IMR-90 (cell line): ENCODE results near the gene IFNA1. TPM values are rescaled to one million over a fixed set of nuclear protein-coding genes. Genes with fewer than 3 reads are reported as not detected.

Source experiments
- ATAC-seq: fragments of 200-7000 bp; cut with Tn5 transposase; 2 replicates; pipeline ENCODE4 v1.9.1; 2020; ENCODE audit warnings: low read depth, mild to moderate bottlenecking, moderate library complexity
- BruUV-seq: library from RNA; stranded (reverse); fragments of 400-500 nt; replicated peaks from 2 replicates; lab custom pipeline; 2021; lab: Mats Ljungman, UMichigan
- CTCF ChIA-PET: fragments of 300-600 bp; formaldehyde crosslinking; extraction: SDS; loops from one replicate; lab custom pipeline; 2021; ENCODE audit warnings: antibody characterized with exemption; lab: Yijun Ruan, JAX
- POLR2A ChIA-PET: fragments of 300-600 bp; sonication (Branson Sonifier 250); formaldehyde crosslinking; loops from one replicate; lab custom pipeline; 2022; ENCODE audit warnings: antibody characterized with exemption; ENCODE audit not compliant: unreplicated experiment; lab: Charles Lee
- DNase-seq: peaks from one replicate; pipeline ENCODE4 v3.0.0; 2013
- H2AFZ ChIP-seq: replicated peaks from 2 replicates; pipeline ENCODE3; 2013; ENCODE audit warnings: low read length, mild to moderate bottlenecking; ENCODE audit not compliant: poor library complexity
- H2AK5ac ChIP-seq: 2 replicates; pipeline ENCODE4 v1.6.1; 2013; ENCODE audit warnings: low read depth, low read length, inconsistent platforms
- H2AK9ac ChIP-seq: replicated peaks from 2 replicates; pipeline ENCODE3; 2013; ENCODE audit warnings: mild to moderate bottlenecking, low read depth, low read length, moderate library complexity; ENCODE audit not compliant: poor library complexity
- H2BK120ac ChIP-seq: 2 replicates; pipeline ENCODE4 v1.6.1; 2013; ENCODE audit warnings: low read depth, low read length, inconsistent platforms
- H2BK15ac ChIP-seq: 3 replicates; pipeline ENCODE4 v1.6.1; 2013; ENCODE audit warnings: low read depth, low read length, inconsistent platforms
- H2BK20ac ChIP-seq: 2 replicates; pipeline ENCODE4 v1.6.1; 2013; ENCODE audit warnings: low read depth, mild to moderate bottlenecking, inconsistent platforms, low read length, moderate library complexity
- H2BK5ac ChIP-seq: 2 replicates; pipeline ENCODE4 v1.6.1; 2013; ENCODE audit warnings: mild to moderate bottlenecking, low read depth, low read length, inconsistent platforms; ENCODE audit not compliant: poor library complexity, severe bottlenecking
- H3K14ac ChIP-seq: replicated peaks from 2 replicates; pipeline ENCODE4 v1.6.1; 2013; ENCODE audit warnings: low read depth, low read length, inconsistent platforms
- H3K18ac ChIP-seq: 2 replicates; pipeline ENCODE4 v1.6.1; 2013; ENCODE audit warnings: low read depth, low read length, control low read depth
- H3K23ac ChIP-seq: 2 replicates; pipeline ENCODE4 v1.6.1; 2013; ENCODE audit warnings: low read depth, low read length, inconsistent platforms
- H3K27ac ChIP-seq: 2 replicates; pipeline ENCODE4 v1.5.1; 2013; ENCODE audit warnings: mild to moderate bottlenecking, control low read depth, low read length; ENCODE audit not compliant: insufficient read depth
- H3K27me3 ChIP-seq: 2 replicates; pipeline ENCODE4 v1.6.1; 2013; ENCODE audit warnings: low read length; ENCODE audit not compliant: control insufficient read depth, insufficient read depth
- H3K36me3 ChIP-seq: 2 replicates; pipeline ENCODE4 v1.6.1; 2013; ENCODE audit warnings: low read length, mixed read lengths; ENCODE audit not compliant: control insufficient read depth, insufficient read depth
- H3K4ac ChIP-seq: 2 replicates; pipeline ENCODE4 v1.6.1; 2013; ENCODE audit warnings: low read depth, low read length, inconsistent platforms
- H3K4me1 ChIP-seq: 2 replicates; pipeline ENCODE4 v1.6.1; 2013; ENCODE audit warnings: low read length, mixed read lengths; ENCODE audit not compliant: control insufficient read depth, insufficient read depth
- H3K4me2 ChIP-seq: 2 replicates; pipeline ENCODE4 v1.6.1; 2013; ENCODE audit warnings: low read depth, mild to moderate bottlenecking, control low read depth, low read length, moderate library complexity
- H3K4me3 ChIP-seq: 2 replicates; pipeline ENCODE4 v1.5.1; 2013; ENCODE audit warnings: low read depth, mild to moderate bottlenecking, control low read depth, low read length, moderate library complexity; ENCODE audit not compliant: insufficient read depth
- H3K56ac ChIP-seq: 2 replicates; pipeline ENCODE4 v1.6.1; 2013; ENCODE audit warnings: low read length, inconsistent platforms; ENCODE audit not compliant: insufficient read depth; ENCODE audit errors: extremely low read depth
- H3K79me1 ChIP-seq, 2 experiments: 2 replicates each; pipeline ENCODE4 v1.6.1; 2013; ENCODE audit warnings: low read length in 2 of 2, inconsistent platforms in 1 of 2, low read depth in 1 of 2
- H3K9ac ChIP-seq: 2 replicates; pipeline ENCODE4 v1.6.1; 2013; ENCODE audit warnings: low read depth, low read length, control low read depth
- H3K9me1 ChIP-seq: 2 replicates; pipeline ENCODE4 v1.6.1; 2013; ENCODE audit warnings: low read length, inconsistent platforms; ENCODE audit not compliant: insufficient read depth
- H3K9me3 ChIP-seq: 2 replicates; pipeline ENCODE4 v1.6.1; 2013; ENCODE audit warnings: low read length; ENCODE audit not compliant: control insufficient read depth, insufficient read depth
- H4K20me1 ChIP-seq: 2 replicates; pipeline ENCODE4 v1.6.1; 2013; ENCODE audit warnings: low read length, inconsistent platforms; ENCODE audit not compliant: insufficient read depth
- H4K5ac ChIP-seq: 2 replicates; pipeline ENCODE4 v1.6.1; 2013; ENCODE audit warnings: mild to moderate bottlenecking, low read depth, low read length, control low read depth
- H4K8ac ChIP-seq, 2 experiments: 2 replicates each; pipeline ENCODE4 v1.6.1; 2013; ENCODE audit warnings: low read depth in 2 of 2, low read length in 2 of 2, control low read depth in 1 of 2, inconsistent platforms in 1 of 2
- H4K91ac ChIP-seq: 2 replicates; pipeline ENCODE4 v1.6.1; 2013; ENCODE audit warnings: low read depth, low read length, inconsistent platforms; ENCODE audit not compliant: insufficient read depth
- CEBPB ChIP-seq: IDR thresholded peaks from 2 replicates; pipeline ENCODE4 v1.6.1; 2012; ENCODE audit warnings: low read depth, low read length, improper control_type of control experiment
- FOS ChIP-seq: fragments of 150-350 bp; IDR thresholded peaks from 2 replicates; pipeline ENCODE4 v1.6.1; 2016; ENCODE audit warnings: low read depth, low read length
- NFE2L2 ChIP-seq: fragments of 150-350 bp; IDR thresholded peaks from 2 replicates; pipeline ENCODE4 v1.6.1; 2016; ENCODE audit warnings: low read depth, mild to moderate bottlenecking, low read length
- WGBS, 2 experiments: methylation state at CpG; one replicate each; pipeline versions ENCODE4 v1.1.5 to v1.1.7; 2013; ENCODE audit warnings: missing lambda C conversion rate in 2 of 2; ENCODE audit not compliant: insufficient read length in 1 of 2; ENCODE audit errors: extremely low coverage in 2 of 2; 5-methylcytosine and 5-hydroxymethylcytosine counted together
- dilution Hi-C: fragments of 300-500 bp; cut with HindIII; formaldehyde crosslinking; loops from one replicate; pipeline ENCODE4 v1.14.3; 2018; ENCODE audit warnings: low sequenced_read_pairs; ENCODE audit not compliant: unreplicated experiment
- in situ Hi-C: fragments of 300-500 bp; cut with MboI; formaldehyde crosslinking; loops from 3 replicates; pipeline ENCODE4 v1.14.3; 2019; ENCODE audit warnings: low sequenced_read_pairs, inconsistent platforms, mixed read lengths
- intact Hi-C: fragments of 100-400 bp; cut with micrococcal nuclease; formaldehyde crosslinking; loops from 2 replicates; pipeline ENCODE4 v1.10.0; 2022
- polyA plus RNA-seq, 3 experiments: library from polyadenylated mRNA; depleted of rRNA; stranded (reverse); fragments of >200 nt; gene quantifications; 2 replicates each; pipeline ENCODE4 v1.2.3, GENCODE V29; 2012; ENCODE audit warnings: low replicate concordance in 1 of 3
- total RNA-seq: library from RNA; depleted of rRNA; stranded (reverse); fragments of >200 nt; gene quantifications from 2 replicates; pipeline ENCODE4 v1.2.3, GENCODE V29; 2012

IFNA1 gene
- total and polyA plus RNA-seq, 2 of the 4 experiments (the other 2 are of a cell fraction), result not detected

DNA sequence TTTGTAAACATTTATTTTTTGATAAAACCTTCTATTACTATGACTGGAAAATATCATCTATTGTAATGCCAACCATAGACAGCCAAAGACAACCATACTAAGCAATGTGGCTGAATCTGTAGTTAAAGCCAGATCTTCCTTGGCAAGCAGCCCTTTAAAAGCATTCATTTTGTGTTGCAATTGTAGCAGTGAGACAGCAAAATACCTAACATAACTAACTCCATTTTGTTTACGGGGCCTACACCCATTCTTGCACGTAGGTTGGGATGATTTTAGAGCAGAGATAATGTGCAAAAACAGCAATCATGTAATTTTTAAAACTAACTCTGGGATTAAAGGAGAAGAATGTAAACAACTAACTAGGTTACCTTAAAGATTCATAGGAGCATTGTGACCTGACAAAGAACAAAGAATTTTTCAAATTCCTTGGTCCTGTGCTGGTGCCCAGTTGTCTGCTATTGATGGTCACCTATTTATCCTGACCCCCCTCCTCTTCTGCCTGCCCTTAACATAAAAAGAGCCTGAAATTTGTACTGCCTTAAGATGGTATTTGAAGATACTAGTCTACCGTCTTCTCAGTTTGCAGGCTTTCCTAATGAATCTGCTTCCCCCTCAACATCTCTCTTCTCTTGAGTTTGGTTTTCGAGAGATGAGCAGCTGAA, 10.6 kb downstream of the IFNA1 start:
- intact Hi-C loops, result loop anchor here (5.0 kb wide), 1 partner anchor 214 kb away; no protein-coding TSS in a partner anchor
- in situ Hi-C loops, result no loop called here

More for the DNA sequence above, 10.6 kb downstream of the IFNA1 start:
- no peaks in the 10 kb centered on the region for H3K9me1 ChIP-seq
- H3K4me3 ChIP-seq, result no peak overlapping the region
- no peak overlapping the region; a peak in 1 of 4 replicates for H4K8ac ChIP-seq
- H3K56ac ChIP-seq, result no peak overlapping the region
- no peaks in the 10 kb centered on the region for H3K36me3 ChIP-seq
- H2BK15ac ChIP-seq, result no peak overlapping the region
- peak overlapping the region; percentile 20; the same call in 1 of the 2 replicates for H4K91ac ChIP-seq
- no TSS peak for BruUV-seq
- H3K79me1 ChIP-seq, result no peaks in the 10 kb centered on the region
- H3K4me2 ChIP-seq, result no peak overlapping the region
- TF ChIP-seq CEBPB (peak; percentile 65), NFE2L2 (peak; percentile 74; the same call in 1 of the 2 replicates), FOS (no peak)
- no peaks in the 10 kb centered on the region for H4K20me1 ChIP-seq
- ATAC-seq (peak; percentile 25; the same call in 1 of the 2 replicates), DNase-seq (peak; percentile 55)
- POLR2A ChIA-PET, result interaction anchor here (0.6 kb wide), 1 partner anchor 456 kb away, joined by 4 read pairs; no protein-coding TSS in a partner anchor
- H2AFZ ChIP-seq, result no peak overlapping the region
- H4K5ac ChIP-seq, result peak overlapping the region; percentile 50; the same call in 1 of the 2 replicates
- H3K23ac ChIP-seq, result no peak overlapping the region
- WGBS, 2 experiments, result no CpG with 5 or more reads among the region's 4 CpGs
- H3K14ac ChIP-seq, result no peak overlapping the region
- no peak overlapping the region for H2AK5ac ChIP-seq
- dilution Hi-C loops, result no loop called here
- H3K4me1 ChIP-seq, result peaks cover 4% of the 10 kb centered on the region; the same call in 1 of the 2 replicates
- no peak overlapping the region for H2AK9ac ChIP-seq
- H3K27ac ChIP-seq, result no peak overlapping the region
- no peaks in the 10 kb centered on the region for H3K9me3 ChIP-seq
- no peaks in the 10 kb centered on the region for H3K27me3 ChIP-seq
- CTCF ChIA-PET, result no interaction called here
- H3K4ac ChIP-seq, result no peak overlapping the region
- H2BK5ac ChIP-seq, result peak overlapping the region; percentile 58
- peak overlapping the region; percentile 42; the same call in 1 of the 2 replicates for H3K18ac ChIP-seq
- no peak overlapping the region for H3K9ac ChIP-seq
- peak overlapping the region; percentile 4; the same call in 1 of the 2 replicates for H2BK120ac ChIP-seq
- 0 out of 2 replicates have a peak overlapping the region, but pooled peaks have one; percentile 5 for H2BK20ac ChIP-seq
